ENCODE data around the gene LDLRAD4.

LDLRAD4 gene

DNA sequence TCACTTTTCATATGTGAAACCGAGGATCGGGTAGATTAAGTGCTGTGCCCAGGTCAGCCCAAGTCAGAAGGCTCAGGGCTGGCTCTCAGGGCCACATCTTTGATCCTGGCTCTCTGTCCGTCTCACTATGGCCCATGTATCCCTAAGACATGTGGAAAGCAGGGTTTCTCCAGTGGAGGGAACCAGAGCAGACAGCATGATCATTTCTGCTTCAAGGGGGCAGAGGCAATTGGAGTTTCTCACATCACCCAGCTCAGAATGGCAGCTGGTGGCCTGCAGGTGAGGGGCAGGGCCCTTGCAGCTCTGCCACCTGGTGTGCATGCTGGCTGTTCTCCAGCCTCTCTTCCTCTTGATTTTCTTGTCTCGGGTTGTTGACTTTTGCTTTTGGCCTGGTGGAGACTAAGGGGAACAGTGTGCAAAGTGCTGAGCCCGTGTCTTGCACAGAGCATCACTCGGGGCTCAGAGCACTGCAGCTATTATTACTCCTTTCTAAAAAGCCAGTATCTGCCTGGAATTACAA, 27.0 kb downstream of the LDLRAD4 start:
- Histone ChIP-seq H3K4me1 (no peaks in the 10 kb centered on the region), H3K9ac (no peak overlapping the region), H3K9me3 (ENCODE audit: control insufficient read depth, low read length) (no peaks in the 10 kb centered on the region), H3K27ac (no peak overlapping the region), H3K27me3 (ENCODE audit: control insufficient read depth, insufficient read depth, low read length) (no peaks in the 10 kb centered on the region), H3K36me3 (ENCODE audit: control insufficient read depth, insufficient read depth, low read length) (no peaks in the 10 kb centered on the region), H2AFZ (no peak overlapping the region), H3K4me3 (ENCODE audit: low read depth, low read length) (no peak overlapping the region), H3K79me2 (peaks cover 14% of the 10 kb centered on the region), H3K4me2 (ENCODE audit: low read length) (no peak overlapping the region)
- TF ChIP-seq, protein P1, sequence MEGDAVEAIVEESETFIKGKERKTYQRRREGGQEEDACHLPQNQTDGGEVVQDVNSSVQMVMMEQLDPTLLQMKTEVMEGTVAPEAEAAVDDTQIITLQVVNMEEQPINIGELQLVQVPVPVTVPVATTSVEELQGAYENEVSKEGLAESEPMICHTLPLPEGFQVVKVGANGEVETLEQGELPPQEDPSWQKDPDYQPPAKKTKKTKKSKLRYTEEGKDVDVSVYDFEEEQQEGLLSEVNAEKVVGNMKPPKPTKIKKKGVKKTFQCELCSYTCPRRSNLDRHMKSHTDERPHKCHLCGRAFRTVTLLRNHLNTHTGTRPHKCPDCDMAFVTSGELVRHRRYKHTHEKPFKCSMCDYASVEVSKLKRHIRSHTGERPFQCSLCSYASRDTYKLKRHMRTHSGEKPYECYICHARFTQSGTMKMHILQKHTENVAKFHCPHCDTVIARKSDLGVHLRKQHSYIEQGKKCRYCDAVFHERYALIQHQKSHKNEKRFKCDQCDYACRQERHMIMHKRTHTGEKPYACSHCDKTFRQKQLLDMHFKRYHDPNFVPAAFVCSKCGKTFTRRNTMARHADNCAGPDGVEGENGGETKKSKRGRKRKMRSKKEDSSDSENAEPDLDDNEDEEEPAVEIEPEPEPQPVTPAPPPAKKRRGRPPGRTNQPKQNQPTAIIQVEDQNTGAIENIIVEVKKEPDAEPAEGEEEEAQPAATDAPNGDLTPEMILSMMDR (IDR thresholded peaks at IDR 0.05) = no peak

DNA sequence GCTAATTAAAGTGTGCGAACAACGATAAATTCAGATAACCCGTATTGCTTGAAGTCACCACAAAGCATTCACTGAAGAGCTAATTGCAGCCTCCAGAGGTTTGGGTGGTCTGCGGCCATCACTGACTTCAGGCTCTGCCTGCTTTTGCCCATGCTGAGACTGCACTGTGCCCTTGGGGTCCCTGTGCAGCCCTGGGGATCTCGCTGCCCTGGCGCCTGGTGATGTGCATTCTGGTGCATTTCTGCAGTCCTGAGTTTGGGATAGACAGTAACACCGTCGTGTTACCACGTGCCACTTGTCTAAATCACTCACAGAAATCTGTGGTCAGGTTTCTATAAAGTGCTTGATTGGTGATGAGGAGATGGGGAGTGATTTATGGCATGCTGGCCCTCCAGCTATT, 27.6 kb downstream of the LDLRAD4 start:
- Histone ChIP-seq H3K4me1 (no peaks in the 10 kb centered on the region), H3K79me2 (peaks cover 9% of the 10 kb centered on the region), H3K9ac (no peak overlapping the region), H3K4me2 (ENCODE audit: low read length) (no peak overlapping the region), H3K27ac (no peak overlapping the region), H3K9me3 (ENCODE audit: control insufficient read depth, low read length) (no peaks in the 10 kb centered on the region), H3K27me3 (ENCODE audit: control insufficient read depth, insufficient read depth, low read length) (no peaks in the 10 kb centered on the region), H3K36me3 (ENCODE audit: control insufficient read depth, insufficient read depth, low read length) (no peaks in the 10 kb centered on the region), H3K4me3 (ENCODE audit: low read depth, low read length) (no peak overlapping the region), H2AFZ (no peak overlapping the region)
- TF ChIP-seq, protein P1 (IDR thresholded peaks at IDR 0.05) = no peak

DNA sequence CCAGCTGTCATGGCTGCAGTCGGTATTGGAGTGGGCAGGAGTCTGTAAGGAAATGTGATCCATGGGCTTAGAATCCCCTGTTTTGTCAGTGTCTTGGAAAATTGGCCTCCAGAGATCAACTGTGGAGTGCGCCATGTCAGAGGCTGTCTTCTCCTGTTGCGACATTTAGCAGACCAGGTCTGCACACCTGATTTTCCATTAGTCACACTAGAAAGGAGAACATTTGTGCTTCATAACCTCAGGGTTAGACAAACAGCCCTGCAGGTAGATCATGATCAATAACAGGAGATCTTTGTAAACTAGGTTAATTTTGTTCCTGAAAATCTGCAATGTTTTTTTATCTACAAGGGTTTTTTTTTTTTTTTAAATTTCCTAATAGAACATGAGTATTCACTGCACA, 28.0 kb downstream of the LDLRAD4 start:
- no peaks in the 10 kb centered on the region for H3K9me3 ChIP-seq (ENCODE audit: control insufficient read depth, low read length)
- no peaks in the 10 kb centered on the region for H3K27me3 ChIP-seq (ENCODE audit: control insufficient read depth, insufficient read depth, low read length)
- H2AFZ ChIP-seq = no peak overlapping the region
- H3K36me3 ChIP-seq (ENCODE audit: control insufficient read depth, insufficient read depth, low read length) = no peaks in the 10 kb centered on the region
- no peaks in the 10 kb centered on the region for H3K4me1 ChIP-seq
- no peak overlapping the region for H3K4me2 ChIP-seq (ENCODE audit: low read length)
- TF ChIP-seq, protein P1 (IDR thresholded peaks at IDR 0.05) = no peak
- no peak overlapping the region for H3K27ac ChIP-seq
- no peak overlapping the region for H3K4me3 ChIP-seq (ENCODE audit: low read depth, low read length)
- H3K79me2 ChIP-seq = peaks cover 9% of the 10 kb centered on the region
- no peak overlapping the region for H3K9ac ChIP-seq

DNA sequence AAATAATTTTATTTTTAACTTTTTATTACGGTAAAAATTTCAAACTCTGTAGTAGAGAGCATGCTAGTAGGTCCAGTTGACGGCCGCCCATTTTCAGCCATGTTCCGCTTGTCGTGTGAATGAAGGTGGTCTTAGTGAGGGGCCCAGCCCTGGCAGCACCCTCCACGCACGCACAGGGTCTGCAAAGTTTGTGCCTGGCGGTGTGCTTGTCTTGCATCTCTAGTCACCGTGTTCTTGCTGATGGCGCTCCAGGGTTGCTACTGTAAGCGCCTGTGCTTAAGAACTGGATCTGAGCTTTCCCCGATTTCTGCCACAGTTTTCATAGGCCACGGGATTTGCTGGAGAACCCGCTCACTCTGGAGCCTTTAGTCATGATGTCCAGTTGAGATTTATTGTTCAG, 28.9 kb downstream of the LDLRAD4 start:
- Histone ChIP-seq H3K79me2 (peaks cover 12% of the 10 kb centered on the region), H3K27ac (no peak overlapping the region), H3K4me3 (ENCODE audit: low read depth, low read length) (no peak overlapping the region), H3K4me2 (ENCODE audit: low read length) (no peak overlapping the region), H3K9me3 (ENCODE audit: control insufficient read depth, low read length) (no peaks in the 10 kb centered on the region), H3K27me3 (ENCODE audit: control insufficient read depth, insufficient read depth, low read length) (no peaks in the 10 kb centered on the region), H2AFZ (no peak overlapping the region), H3K4me1 (no peaks in the 10 kb centered on the region), H3K36me3 (ENCODE audit: control insufficient read depth, insufficient read depth, low read length) (no peaks in the 10 kb centered on the region), H3K9ac (no peak overlapping the region)
- TF ChIP-seq, protein P1 (IDR thresholded peaks at IDR 0.05) = no peak

DNA sequence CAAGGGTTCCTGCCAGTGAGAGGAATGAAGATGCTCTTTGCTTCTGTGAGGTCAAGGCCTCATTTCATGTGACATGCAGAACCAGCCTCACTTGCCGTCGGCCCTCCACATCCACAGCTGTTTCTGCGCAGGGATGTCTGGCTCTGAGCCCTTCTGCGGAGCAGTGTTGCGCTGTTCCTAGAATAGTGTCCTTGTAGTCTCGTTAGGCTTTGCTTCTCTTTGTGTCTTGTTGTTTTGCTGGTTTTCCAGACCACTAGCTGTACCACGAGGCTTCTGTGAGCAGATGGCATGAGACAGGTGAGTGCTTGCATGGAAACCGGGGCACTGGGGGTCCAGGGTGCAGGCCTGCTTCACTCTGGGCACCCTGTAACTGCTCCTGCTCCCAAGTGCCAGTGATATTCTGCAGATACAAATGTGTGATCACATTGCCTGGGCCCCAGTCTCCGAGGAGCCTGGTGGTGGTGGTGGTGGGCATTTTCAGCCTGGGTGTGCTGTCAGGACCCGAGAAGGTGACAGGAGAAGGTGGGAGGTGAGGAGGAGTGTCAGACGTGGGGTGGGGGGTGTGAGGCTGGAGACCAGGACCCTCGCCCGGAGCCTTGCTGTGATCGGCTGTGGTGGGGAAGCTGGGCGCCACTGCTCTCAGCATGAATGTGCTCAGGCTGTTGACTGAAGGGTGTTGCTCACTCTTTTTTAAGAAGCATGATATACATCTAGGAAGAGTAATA, 34.3 kb downstream of the LDLRAD4 start:
- no peaks in the 10 kb centered on the region for H3K9me3 ChIP-seq (ENCODE audit: control insufficient read depth, low read length)
- no peak overlapping the region for H3K4me2 ChIP-seq (ENCODE audit: low read length)
- H3K27ac ChIP-seq = no peak overlapping the region
- no peak overlapping the region for H3K9ac ChIP-seq
- peaks cover 32% of the 10 kb centered on the region for H3K79me2 ChIP-seq
- H3K4me1 ChIP-seq = peaks cover 3% of the 10 kb centered on the region
- no peaks in the 10 kb centered on the region for H3K27me3 ChIP-seq (ENCODE audit: control insufficient read depth, insufficient read depth, low read length)
- H3K4me3 ChIP-seq (ENCODE audit: low read depth, low read length) = no peak overlapping the region
- H3K36me3 ChIP-seq (ENCODE audit: control insufficient read depth, insufficient read depth, low read length) = no peaks in the 10 kb centered on the region
- no peak overlapping the region for H2AFZ ChIP-seq
- TF ChIP-seq, protein P1 (IDR thresholded peaks at IDR 0.05) = no peak
